Heart left ventricle (tissue), 13 donors: ENCODE measurements around the gene SRD5A3.

ENCODE experiments used
- CTCF ChIP-seq, 12 donors: fragments of 200-600 bp; sonication (generic) in 4 of 12; IDR thresholded peaks; one replicate each; pipeline versions ENCODE4 v1.5.0 to v1.8.0; 2018 to 2022; ENCODE audit warnings: antibody characterized with exemption in 12 of 12, mild to moderate bottlenecking in 5 of 12
- POLR2A ChIP-seq, 2 donors: fragments of 450-650 bp; IDR thresholded peaks; one replicate each; pipeline ENCODE4 v1.6.1; 2017; ENCODE audit warnings: antibody characterized with exemption in 2 of 2, mild to moderate bottlenecking in 2 of 2, moderate library complexity in 2 of 2
- donor health status: ischemic (EF 13 %, LVEDD 7.1; RV severe dilation, severe dysfunction).
- donor health status: DM: no; HTN: yes; CAD: no.
- donor health status: DM: no; HTN: no; CAD: no.
- donor health status: ischemic (EF 25% LVEDD 6.9; RV normal size, moderate dysfunction).
- donor health status: ischemic (EF 25% LVEDD 5.7; RV mildly dilated, moderate dysfunction).
- donor health status: ischemic (EF 35%, LVEDD 5.7; RV mildly dilated, moderate dysfunction).
- donor health status: nonischemic (EF 11% LVEDD 7.7; RV severe dilation, severe dysfunction).
- donor health status: DM: yes; HTN: yes; CAD: no.
- donor health status: PGD.
- donor health status: ischemic (EF 29% LVEDD 5.4; RV normal size, mild dysfunction).
- donor health status: nonischemic (EF 23%, LVEDD 6.1; RV moderate dilation, normal function).

GRCh38 chr4:55373461-55373860 is 27.4 kb downstream of the SRD5A3 start:
- no peak for TF ChIP-seq CTCF (IDR thresholded peaks at IDR 0.05)
- no peak for TF ChIP-seq POLR2A (IDR thresholded peaks at IDR 0.05)
